ENCODE results near the gene SMIM36. TPM values are rescaled to one million over a fixed set of nuclear protein-coding genes. Genes with fewer than 3 reads are reported as not detected.

The SMIM36 gene
- not detected for total RNA-seq

GRCh38 chr17:55510986-55511721 is at the start of gene SMIM36:
SMIM36 (minus strand) TSS chr17:55511452.
- H3K36me3 Mint-ChIP-seq, result no peaks in the 10 kb centered on the region
- H3K27ac Mint-ChIP-seq, result no peak within 1 kb of the TSS
- no peak within 1 kb of the TSS for H3K4me3 Mint-ChIP-seq
- no peaks in the 10 kb centered on the region for H3K9me3 Mint-ChIP-seq (ENCODE audit: low read depth)
- peaks cover 18% of the 10 kb centered on the region for H3K4me1 Mint-ChIP-seq
- H3K27me3 Mint-ChIP-seq, result peaks cover 23% of the 10 kb centered on the region
- no peak for ATAC-seq
- no peak for DNase-seq
- CTCF ChIA-PET, result interaction anchor here (0.6 to 1.6 kb wide), 2 partner anchors 15 to 154 kb away, joined by 3 to 5 read pairs; no protein-coding TSS in a partner anchor

- no peak overlapping the region for H3K4me3 Mint-ChIP-seq
- H3K4me1 Mint-ChIP-seq, result no peaks in the 10 kb centered on the region
- DNase-seq (no peak), ATAC-seq (no peak)
- H3K9me3 Mint-ChIP-seq (ENCODE audit: low read depth), result no peaks in the 10 kb centered on the region
- CTCF ChIA-PET, result no interaction called here
- H3K27ac Mint-ChIP-seq, result no peak overlapping the region
- H3K27me3 Mint-ChIP-seq, result peaks cover 16% of the 10 kb centered on the region
- H3K36me3 Mint-ChIP-seq, result no peaks in the 10 kb centered on the region
Measured at GRCh38 chr17:55555772-55556171, 44.5 kb upstream of the SMIM36 start.

GRCh38 chr17:55549140-55549539 is 37.9 kb upstream of the SMIM36 start:
- Mint-ChIP-seq H3K27me3 (peaks cover 35% of the 10 kb centered on the region), H3K27ac (no peak overlapping the region)
- CTCF ChIA-PET, result interaction anchor here (0.8 kb wide), 1 partner anchor 23 kb away, joined by 3 read pairs; no protein-coding TSS in a partner anchor

GRCh38 chr17:55546991-55547664 is 35.9 kb upstream of the SMIM36 start:
- Mint-ChIP-seq H3K27me3 (peaks cover 25% of the 10 kb centered on the region), H3K9me3 (ENCODE audit: low read depth) (no peaks in the 10 kb centered on the region), H3K27ac (no peak overlapping the region), H3K4me3 (no peak overlapping the region), H3K4me1 (no peaks in the 10 kb centered on the region), H3K36me3 (no peaks in the 10 kb centered on the region)
- ATAC-seq (no peak), DNase-seq (no peak)
- CTCF ChIA-PET, result interaction anchor here (0.7 to 1.5 kb wide), 2 partner anchors 21 to 175 kb away, joined by 3 to 4 read pairs; no protein-coding TSS in a partner anchor

More at GRCh38 chr17:55549140-55549539, 37.9 kb upstream of the SMIM36 start:
- Mint-ChIP-seq H3K4me1 (no peaks in the 10 kb centered on the region), H3K36me3 (no peaks in the 10 kb centered on the region), H3K4me3 (no peak overlapping the region), H3K9me3 (ENCODE audit: low read depth) (no peaks in the 10 kb centered on the region)
- DNase-seq (no peak), ATAC-seq (no peak)

GRCh38 chr17:55546481-55546880 is 35.2 kb upstream of the SMIM36 start:
- Mint-ChIP-seq H3K36me3 (no peaks in the 10 kb centered on the region), H3K27ac (no peak overlapping the region), H3K4me3 (no peak overlapping the region), H3K27me3 (peaks cover 25% of the 10 kb centered on the region), H3K9me3 (ENCODE audit: low read depth) (no peaks in the 10 kb centered on the region), H3K4me1 (no peaks in the 10 kb centered on the region)
- DNase-seq (no peak), ATAC-seq (no peak)
- CTCF ChIA-PET, result interaction anchor here (0.7 to 1.5 kb wide), 2 partner anchors 20 to 175 kb away, joined by 3 to 5 read pairs; no protein-coding TSS in a partner anchor

- H3K4me3 Mint-ChIP-seq, result no peak overlapping the region
- no peak overlapping the region for H3K27ac Mint-ChIP-seq
- H3K9me3 Mint-ChIP-seq (ENCODE audit: low read depth), result no peaks in the 10 kb centered on the region
- DNase-seq, result no peak
- no peaks in the 10 kb centered on the region for H3K36me3 Mint-ChIP-seq
- CTCF ChIA-PET, result interaction anchor here (1.4 to 1.5 kb wide), 2 partner anchors 19 to 56 kb away, joined by 3 to 5 read pairs; no protein-coding TSS in a partner anchor
- no peak for ATAC-seq
- no peaks in the 10 kb centered on the region for H3K4me1 Mint-ChIP-seq
- peaks cover 26% of the 10 kb centered on the region for H3K27me3 Mint-ChIP-seq
Measured at GRCh38 chr17:55545806-55546205, 34.6 kb upstream of the SMIM36 start.

- ATAC-seq, result no peak
- Mint-ChIP-seq H3K27me3 (peaks cover 27% of the 10 kb centered on the region), H3K27ac (no peak overlapping the region), H3K4me3 (no peak overlapping the region), H3K9me3 (ENCODE audit: low read depth) (no peaks in the 10 kb centered on the region), H3K36me3 (no peaks in the 10 kb centered on the region), H3K4me1 (no peaks in the 10 kb centered on the region)
- CTCF ChIA-PET, result no interaction called here
- DNase-seq, result no peak
Measured at GRCh38 chr17:55543709-55544108, 32.5 kb upstream of the SMIM36 start.

GRCh38 chr17:55540414-55541091 is 29.3 kb upstream of the SMIM36 start:
- no peaks in the 10 kb centered on the region for H3K4me1 Mint-ChIP-seq
- CTCF ChIA-PET, result no interaction called here
- H3K27ac Mint-ChIP-seq, result no peak overlapping the region
- H3K9me3 Mint-ChIP-seq (ENCODE audit: low read depth), result no peaks in the 10 kb centered on the region
- H3K27me3 Mint-ChIP-seq, result peaks cover 17% of the 10 kb centered on the region
- H3K36me3 Mint-ChIP-seq, result no peaks in the 10 kb centered on the region
- ATAC-seq (no peak), DNase-seq (no peak)
- H3K4me3 Mint-ChIP-seq, result no peak overlapping the region

- H3K27ac Mint-ChIP-seq, result no peak overlapping the region
- CTCF ChIA-PET, result no interaction called here
- no peaks in the 10 kb centered on the region for H3K4me1 Mint-ChIP-seq
- no peak for ATAC-seq
- H3K27me3 Mint-ChIP-seq, result peaks cover 29% of the 10 kb centered on the region
- no peaks in the 10 kb centered on the region for H3K36me3 Mint-ChIP-seq
- H3K9me3 Mint-ChIP-seq (ENCODE audit: low read depth), result no peaks in the 10 kb centered on the region
- DNase-seq, result no peak
- H3K4me3 Mint-ChIP-seq, result no peak overlapping the region
Measured at GRCh38 chr17:55536205-55536604, 25.0 kb upstream of the SMIM36 start.

- Mint-ChIP-seq H3K27me3 (peaks cover 27% of the 10 kb centered on the region), H3K27ac (no peak overlapping the region), H3K9me3 (ENCODE audit: low read depth) (no peaks in the 10 kb centered on the region), H3K4me3 (no peak overlapping the region), H3K4me1 (no peaks in the 10 kb centered on the region), H3K36me3 (no peaks in the 10 kb centered on the region)
- ATAC-seq, result no peak
- CTCF ChIA-PET, result interaction anchor here (1.9 kb wide), 1 partner anchor 184 kb away, joined by 8 read pairs; no protein-coding TSS in a partner anchor
- DNase-seq, result no peak
Measured at GRCh38 chr17:55533608-55534007, 22.4 kb upstream of the SMIM36 start.

GRCh38 chr17:55532670-55533069 is 21.4 kb upstream of the SMIM36 start:
- H3K4me1 Mint-ChIP-seq, result no peaks in the 10 kb centered on the region
- H3K9me3 Mint-ChIP-seq (ENCODE audit: low read depth), result no peaks in the 10 kb centered on the region
- DNase-seq (no peak), ATAC-seq (no peak)
- H3K36me3 Mint-ChIP-seq, result no peaks in the 10 kb centered on the region
- peaks cover 27% of the 10 kb centered on the region for H3K27me3 Mint-ChIP-seq
- no peak overlapping the region for H3K4me3 Mint-ChIP-seq
- no peak overlapping the region for H3K27ac Mint-ChIP-seq
- CTCF ChIA-PET, result interaction anchor here (1.9 kb wide), 1 partner anchor 185 kb away, joined by 8 read pairs; no protein-coding TSS in a partner anchor

- peaks cover 29% of the 10 kb centered on the region for H3K27me3 Mint-ChIP-seq
- CTCF ChIA-PET, result interaction anchor here (1.4 kb wide), 1 partner anchor 187 kb away, joined by 3 read pairs; no protein-coding TSS in a partner anchor
- no peak overlapping the region for H3K27ac Mint-ChIP-seq
- no peak overlapping the region for H3K4me3 Mint-ChIP-seq
- DNase-seq, result no peak
- no peaks in the 10 kb centered on the region for H3K9me3 Mint-ChIP-seq (ENCODE audit: low read depth)
- H3K4me1 Mint-ChIP-seq, result no peaks in the 10 kb centered on the region
- no peaks in the 10 kb centered on the region for H3K36me3 Mint-ChIP-seq
- no peak for ATAC-seq
Measured at GRCh38 chr17:55531053-55531728, 19.9 kb upstream of the SMIM36 start.

- H3K4me1 Mint-ChIP-seq, result peaks cover 2% of the 10 kb centered on the region
Measured at GRCh38 chr17:55530064-55530463, 18.8 kb upstream of the SMIM36 start.

More at GRCh38 chr17:55530064-55530463, 18.8 kb upstream of the SMIM36 start:
- CTCF ChIA-PET, result interaction anchor here (0.8 kb wide), 1 partner anchor 72 kb away, joined by 5 read pairs; no protein-coding TSS in a partner anchor
- no peak for ATAC-seq
- Mint-ChIP-seq H3K27me3 (peaks cover 32% of the 10 kb centered on the region), H3K27ac (no peak overlapping the region), H3K36me3 (no peaks in the 10 kb centered on the region), H3K4me3 (no peak overlapping the region), H3K9me3 (ENCODE audit: low read depth) (no peaks in the 10 kb centered on the region)
- no peak for DNase-seq
